ENCODE data around the gene IL17RB.

The IL17RB gene

GRCh38 chr3:53823956-53824657 lies 22.3 kb upstream of the IL17RB start:
- Histone ChIP-seq H3K9ac (ENCODE audit: low read depth, low read length, poor library complexity, severe bottlenecking) (no peak overlapping the region), H3K79me2 (ENCODE audit: insufficient read depth, low read length) (no peaks in the 10 kb centered on the region), H3K4me3 (ENCODE audit: low read length, poor library complexity, severe bottlenecking) (no peak overlapping the region), H3K4me1 (ENCODE audit: insufficient read depth, low read length, poor library complexity, severe bottlenecking) (no peaks in the 10 kb centered on the region), H3K27me3 (ENCODE audit: insufficient read depth, low read length, poor library complexity, severe bottlenecking) (no peaks in the 10 kb centered on the region), H3K9me2 (replicated peaks; ENCODE audit: low read depth, low read length) (no peaks in the 10 kb centered on the region), H3K36me3 (ENCODE audit: insufficient read depth, low read length) (no peaks in the 10 kb centered on the region), H3F3A (ENCODE audit: low read depth) (no peaks in the 10 kb centered on the region), H3K4me2 (ENCODE audit: low read depth, low read length, poor library complexity, severe bottlenecking) (no peak overlapping the region), H4K20me1 (ENCODE audit: insufficient read depth, low read length, poor library complexity, severe bottlenecking) (no peaks in the 10 kb centered on the region), H3K9me3 (ENCODE audit: insufficient read depth, low read depth, low read length) (no peaks in the 10 kb centered on the region), H2AFZ (ENCODE audit: low read length) (no peak overlapping the region)
- no peak for TF ChIP-seq CTCF (conservative IDR thresholded peaks at IDR 0.05; ENCODE audit: low read length)
- no peak for TF ChIP-seq EZH2phosphoT487 (IDR thresholded peaks at IDR 0.05; ENCODE audit: borderline replicate concordance)

- TF ChIP-seq CTCF (conservative IDR thresholded peaks at IDR 0.05; ENCODE audit: low read length) (no peak), EZH2phosphoT487 (IDR thresholded peaks at IDR 0.05; ENCODE audit: borderline replicate concordance) (no peak)
- Histone ChIP-seq H4K20me1 (ENCODE audit: insufficient read depth, low read length, poor library complexity, severe bottlenecking) (no peaks in the 10 kb centered on the region), H3K4me2 (ENCODE audit: low read depth, low read length, poor library complexity, severe bottlenecking) (no peak overlapping the region), H3K9me2 (replicated peaks; ENCODE audit: low read depth, low read length) (no peaks in the 10 kb centered on the region), H3K79me2 (ENCODE audit: insufficient read depth, low read length) (no peaks in the 10 kb centered on the region), H3K4me1 (ENCODE audit: insufficient read depth, low read length, poor library complexity, severe bottlenecking) (no peaks in the 10 kb centered on the region), H3K4me3 (ENCODE audit: low read length, poor library complexity, severe bottlenecking) (no peak overlapping the region), H3K36me3 (ENCODE audit: insufficient read depth, low read length) (no peaks in the 10 kb centered on the region), H3K27me3 (ENCODE audit: insufficient read depth, low read length, poor library complexity, severe bottlenecking) (no peaks in the 10 kb centered on the region), H2AFZ (ENCODE audit: low read length) (no peak overlapping the region), H3K9ac (ENCODE audit: low read depth, low read length, poor library complexity, severe bottlenecking) (no peak overlapping the region), H3K9me3 (ENCODE audit: insufficient read depth, low read depth, low read length) (no peaks in the 10 kb centered on the region), H3F3A (ENCODE audit: low read depth) (no peaks in the 10 kb centered on the region)
Measured at GRCh38 chr3:53824795-53825194, 21.6 kb upstream of the IL17RB start.

GRCh38 chr3:53826048-53826447 lies 20.3 kb upstream of the IL17RB start:
- Histone ChIP-seq H3K4me3 (ENCODE audit: low read length, poor library complexity, severe bottlenecking) (no peak overlapping the region), H3K9me3 (ENCODE audit: insufficient read depth, low read depth, low read length) (no peaks in the 10 kb centered on the region), H3K4me1 (ENCODE audit: insufficient read depth, low read length, poor library complexity, severe bottlenecking) (no peaks in the 10 kb centered on the region), H3K79me2 (ENCODE audit: insufficient read depth, low read length) (no peaks in the 10 kb centered on the region), H3K36me3 (ENCODE audit: insufficient read depth, low read length) (no peaks in the 10 kb centered on the region), H3K9ac (ENCODE audit: low read depth, low read length, poor library complexity, severe bottlenecking) (no peak overlapping the region), H3F3A (ENCODE audit: low read depth) (no peaks in the 10 kb centered on the region), H3K9me2 (replicated peaks; ENCODE audit: low read depth, low read length) (no peaks in the 10 kb centered on the region), H3K27me3 (ENCODE audit: insufficient read depth, low read length, poor library complexity, severe bottlenecking) (no peaks in the 10 kb centered on the region), H3K4me2 (ENCODE audit: low read depth, low read length, poor library complexity, severe bottlenecking) (no peak overlapping the region), H4K20me1 (ENCODE audit: insufficient read depth, low read length, poor library complexity, severe bottlenecking) (no peaks in the 10 kb centered on the region), H2AFZ (ENCODE audit: low read length) (no peak overlapping the region)
- no peak for TF ChIP-seq EZH2phosphoT487 (IDR thresholded peaks at IDR 0.05; ENCODE audit: borderline replicate concordance)
- no peak for TF ChIP-seq CTCF (conservative IDR thresholded peaks at IDR 0.05; ENCODE audit: low read length)
